Measurements from ENCODE around the gene PRR5. TPM values are rescaled to one million over a fixed set of nuclear protein-coding genes. Genes with fewer than 3 reads are reported as not detected.

Gene PRR5
- total and polyA plus RNA-seq, 2 of the 13 experiments (the other 11 are each of a cell fraction or from before 2014, with no cell fraction given), result 11.6 to 27.5 TPM

DNA sequence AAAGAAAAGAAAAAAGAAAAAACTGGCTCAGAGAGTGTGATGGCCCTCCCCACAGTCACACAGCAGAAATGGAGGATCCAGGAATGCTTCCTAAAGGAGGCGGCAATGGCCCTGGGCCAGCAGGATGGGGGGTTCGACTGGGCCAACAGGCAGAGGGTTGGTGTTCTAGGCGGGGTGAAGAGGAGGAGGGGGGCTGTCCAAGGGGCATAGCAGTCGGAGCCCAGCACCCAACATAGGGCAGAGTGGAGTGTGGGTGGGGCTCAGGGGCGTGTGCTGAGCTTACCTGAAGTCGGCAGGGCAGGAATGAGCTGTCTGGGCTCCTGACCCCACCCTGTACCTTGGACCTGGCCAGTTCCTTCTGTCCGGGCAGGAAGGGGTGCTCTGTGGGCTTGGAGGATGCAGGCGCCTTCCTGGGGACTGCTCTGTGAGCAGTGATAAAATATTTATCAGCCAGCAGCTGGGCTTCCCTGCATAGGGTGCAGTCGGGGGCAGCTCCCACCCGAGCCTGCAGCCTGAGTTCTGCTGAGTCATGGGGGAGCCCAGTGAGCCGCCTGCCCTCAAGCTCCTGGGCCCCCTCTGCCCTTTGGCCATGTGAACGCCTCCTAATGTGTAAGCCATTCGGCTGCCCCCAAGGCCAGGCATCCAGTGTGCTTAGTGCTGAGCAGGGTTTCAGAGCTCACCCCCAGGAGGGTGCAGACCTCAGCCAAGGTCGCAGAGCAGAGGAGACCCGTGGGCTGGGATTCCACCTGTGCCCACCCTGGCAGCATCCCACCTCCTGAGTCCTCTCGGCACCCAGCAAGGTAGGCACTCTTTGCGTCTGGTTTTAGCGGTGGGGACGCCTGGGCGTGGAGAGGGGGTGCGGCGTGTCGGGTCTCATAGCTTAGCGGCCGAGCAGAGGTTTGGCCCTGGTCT lies 25.3 kb upstream of the PRR5 start (continued):
- TF ChIP-seq IKZF4 (CRISPR knock-in tag; IDR thresholded peaks at IDR 0.05; ENCODE audit: borderline replicate concordance, low read depth, not compliant biosample characterization) (no peak), NR2F1 (CRISPR knock-in tag; IDR thresholded peaks at IDR 0.05) (peak; percentile 16 to 68; a peak in 2 of 4 replicates), BRCA1 (CRISPR knock-in tag; IDR thresholded peaks at IDR 0.05) (0 out of 2 replicates have a peak, but pooled peaks have one; percentile 5), IRX3 (CRISPR knock-in tag; IDR thresholded peaks at IDR 0.05; ENCODE audit: borderline replicate concordance, low read depth) (no peak), PBX3 (CRISPR knock-in tag; IDR thresholded peaks at IDR 0.05; ENCODE audit: borderline replicate concordance) (no peak), GZF1 (CRISPR knock-in tag; IDR thresholded peaks at IDR 0.05) (no peak), XBP1 (CRISPR knock-in tag; IDR thresholded peaks at IDR 0.05) (no peak), ZNF333 (CRISPR knock-in tag; IDR thresholded peaks at IDR 0.05; ENCODE audit: borderline replicate concordance) (no peak), ARID2 (CRISPR knock-in tag; IDR thresholded peaks at IDR 0.05; ENCODE audit: borderline replicate concordance) (no peak), MAFG (CRISPR knock-in tag; IDR thresholded peaks at IDR 0.05) (peak; percentile 99), PTBP1 (IDR thresholded peaks at IDR 0.05; ENCODE audit: low read depth, low read length, poor library complexity, severe bottlenecking) (no peak), ZNF766 (CRISPR knock-in tag; IDR thresholded peaks at IDR 0.05; ENCODE audit: borderline replicate concordance) (0 out of 2 replicates have a peak, but pooled peaks have one; percentile 24), SRSF4 (IDR thresholded peaks at IDR 0.05; ENCODE audit: low read depth, low read length, poor library complexity, severe bottlenecking) (no peak), ZSCAN30 (CRISPR knock-in tag; IDR thresholded peaks at IDR 0.05) (no peak), ZSCAN5A (CRISPR knock-in tag; IDR thresholded peaks at IDR 0.05; ENCODE audit: borderline replicate concordance) (no peak), YEATS4 (CRISPR knock-in tag; IDR thresholded peaks at IDR 0.05; ENCODE audit: borderline replicate concordance) (peak; percentile 60), USF2 (IDR thresholded peaks at IDR 0.05; ENCODE audit: low read depth, low read length) (no peak), USF2 (CRISPR knock-in tag; IDR thresholded peaks at IDR 0.05; ENCODE audit: borderline replicate concordance) (no peak; the same call in 1 of the 2 replicates)
- TF ChIP-seq, protein P1, sequence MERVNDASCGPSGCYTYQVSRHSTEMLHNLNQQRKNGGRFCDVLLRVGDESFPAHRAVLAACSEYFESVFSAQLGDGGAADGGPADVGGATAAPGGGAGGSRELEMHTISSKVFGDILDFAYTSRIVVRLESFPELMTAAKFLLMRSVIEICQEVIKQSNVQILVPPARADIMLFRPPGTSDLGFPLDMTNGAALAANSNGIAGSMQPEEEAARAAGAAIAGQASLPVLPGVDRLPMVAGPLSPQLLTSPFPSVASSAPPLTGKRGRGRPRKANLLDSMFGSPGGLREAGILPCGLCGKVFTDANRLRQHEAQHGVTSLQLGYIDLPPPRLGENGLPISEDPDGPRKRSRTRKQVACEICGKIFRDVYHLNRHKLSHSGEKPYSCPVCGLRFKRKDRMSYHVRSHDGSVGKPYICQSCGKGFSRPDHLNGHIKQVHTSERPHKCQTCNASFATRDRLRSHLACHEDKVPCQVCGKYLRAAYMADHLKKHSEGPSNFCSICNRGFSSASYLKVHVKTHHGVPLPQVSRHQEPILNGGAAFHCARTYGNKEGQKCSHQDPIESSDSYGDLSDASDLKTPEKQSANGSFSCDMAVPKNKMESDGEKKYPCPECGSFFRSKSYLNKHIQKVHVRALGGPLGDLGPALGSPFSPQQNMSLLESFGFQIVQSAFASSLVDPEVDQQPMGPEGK (CRISPR knock-in tag; IDR thresholded peaks at IDR 0.05), result peak; percentile 96
